Anterior cingulate cortex (tissue), 58 donors: Measurements from ENCODE around the gene ABCA7.

ENCODE experiments used
- DNase-seq, 58 donors: peaks; one replicate each; lab custom pipeline; 2025; lab: John Stamatoyannopoulos, UW

The ABCA7 gene

DNA sequence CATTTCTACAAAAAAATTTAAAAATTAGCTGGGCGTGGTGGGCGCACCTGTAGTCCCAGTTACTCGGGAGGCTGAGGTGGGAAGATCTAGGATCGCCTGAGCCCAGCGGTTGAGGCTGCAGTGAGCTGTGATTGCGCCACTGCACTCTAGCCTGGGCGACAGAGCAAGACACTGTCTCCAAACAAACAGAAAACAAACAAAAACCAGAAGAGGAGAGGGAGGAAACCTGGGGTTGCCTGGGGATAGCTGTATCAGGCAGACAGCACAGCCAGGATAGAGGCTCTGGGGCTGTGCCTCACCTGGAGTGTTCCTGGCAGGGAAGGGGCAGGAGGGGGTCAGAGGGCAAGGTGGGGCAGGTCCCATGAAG, 57.9 kb downstream of the ABCA7 start:
- no peak for DNase-seq

DNA sequence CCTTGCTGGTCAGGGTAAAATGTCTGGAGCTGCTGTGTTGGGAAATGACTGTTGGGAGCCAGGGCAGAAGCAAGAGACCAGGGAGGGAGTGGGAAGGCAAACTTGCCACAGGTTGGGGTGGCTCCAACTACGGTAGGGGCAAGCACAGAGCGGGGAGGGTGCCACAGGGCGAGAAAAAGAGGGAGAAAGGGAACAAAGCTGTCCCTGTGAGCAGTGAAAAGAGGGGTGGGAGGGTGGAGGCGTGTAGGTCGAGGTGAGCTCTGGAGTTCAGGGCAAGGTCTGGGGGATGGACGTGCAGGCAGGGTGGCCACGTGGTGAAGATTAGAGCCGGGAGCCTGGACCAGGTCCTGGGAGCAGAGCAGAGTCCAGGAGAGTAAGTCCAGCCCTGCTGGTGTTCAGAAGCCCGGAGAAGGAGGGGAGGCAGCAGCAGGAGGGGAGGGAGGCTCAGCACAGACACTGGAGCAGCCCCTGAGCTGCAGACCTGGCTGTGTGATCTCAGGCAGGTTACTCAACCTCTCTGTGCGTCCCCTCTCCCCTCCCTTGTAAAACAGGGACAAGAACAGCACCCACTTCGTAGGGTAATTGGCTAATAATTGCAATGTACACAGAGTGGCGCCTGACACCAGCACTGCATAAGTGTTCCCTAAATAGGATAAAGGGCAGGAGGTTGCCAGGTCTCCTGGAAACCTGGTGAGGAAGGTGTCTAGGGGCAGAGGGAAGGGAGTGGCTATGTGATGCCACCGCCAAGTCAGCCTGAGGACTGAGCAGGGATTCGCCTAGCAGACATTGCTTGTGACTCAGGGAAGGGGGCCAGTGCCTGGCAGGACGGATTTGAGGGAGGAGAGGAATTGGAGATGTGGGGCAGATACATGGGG, 58.5 kb downstream of the ABCA7 start:
- DNase-seq, result no peak

DNA sequence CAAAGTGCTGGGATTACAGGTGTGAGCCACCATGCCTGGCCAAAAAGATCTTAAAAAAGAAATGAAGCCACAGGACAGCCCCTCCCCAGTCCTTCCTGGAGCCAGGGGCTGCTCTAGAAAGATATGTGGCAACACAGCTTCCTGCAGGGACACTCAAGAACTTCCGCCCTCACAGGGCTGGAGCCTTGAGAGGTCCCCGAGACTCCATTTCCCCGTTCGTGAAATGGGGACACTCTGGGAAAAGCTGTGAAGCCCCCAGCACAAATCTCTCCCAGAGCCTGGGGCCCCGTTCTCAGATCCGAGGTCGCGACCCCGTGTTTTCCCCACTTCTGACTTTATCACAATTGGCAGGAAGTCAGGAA, 61.4 kb downstream of the ABCA7 start:
- DNase-seq, result peak in 2 of 58 donors; percentile 39 to 58

GRCh38 chr19:1102407-1103131, 62.7 kb downstream of the ABCA7 start:
- no peak for DNase-seq

DNA sequence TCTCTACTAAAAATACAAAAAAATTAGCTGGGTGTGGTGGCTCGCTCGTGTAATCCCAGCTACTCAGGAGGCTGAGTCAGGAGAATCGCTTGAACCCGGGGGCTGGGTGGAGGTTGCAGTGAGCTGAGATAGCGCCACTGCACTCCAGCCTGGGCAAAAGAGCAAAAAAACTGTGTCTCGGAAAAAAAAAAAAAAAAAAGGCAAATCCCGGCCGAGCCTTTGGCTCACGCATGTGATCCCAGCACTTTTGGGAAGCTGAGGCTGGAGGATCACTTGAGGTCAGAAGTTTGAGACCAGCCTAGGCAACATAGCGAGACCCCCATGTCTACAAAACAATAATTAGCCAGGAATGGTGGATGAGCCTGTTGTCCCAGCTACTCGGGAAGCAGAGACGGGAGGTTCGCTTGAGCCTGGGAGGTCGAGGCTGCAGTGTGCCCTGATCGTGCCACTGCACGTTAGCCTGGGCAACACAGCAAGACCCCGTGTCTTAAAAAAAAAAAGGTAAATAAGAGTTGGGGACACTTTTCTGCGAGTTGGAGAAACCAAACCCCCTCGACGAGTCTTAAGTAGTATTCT, 63.3 kb downstream of the ABCA7 start:
- no peak for DNase-seq

GRCh38 chr19:1103708-1104310, 63.9 kb downstream of the ABCA7 start, which contains the start of gene GPX4:
TSS of gene GPX4 (plus strand) at chr19:1103994. CDS start at chr19:1104044, 50 bp downstream.
- peak; percentile 83 to 99 (median 98) for DNase-seq

- peak in 56 of 58 donors; percentile 12 to 79 (median 64) for DNase-seq
These were observed 64.6 kb downstream of the ABCA7 start for GRCh38 chr19:1104311-1105007.

DNA sequence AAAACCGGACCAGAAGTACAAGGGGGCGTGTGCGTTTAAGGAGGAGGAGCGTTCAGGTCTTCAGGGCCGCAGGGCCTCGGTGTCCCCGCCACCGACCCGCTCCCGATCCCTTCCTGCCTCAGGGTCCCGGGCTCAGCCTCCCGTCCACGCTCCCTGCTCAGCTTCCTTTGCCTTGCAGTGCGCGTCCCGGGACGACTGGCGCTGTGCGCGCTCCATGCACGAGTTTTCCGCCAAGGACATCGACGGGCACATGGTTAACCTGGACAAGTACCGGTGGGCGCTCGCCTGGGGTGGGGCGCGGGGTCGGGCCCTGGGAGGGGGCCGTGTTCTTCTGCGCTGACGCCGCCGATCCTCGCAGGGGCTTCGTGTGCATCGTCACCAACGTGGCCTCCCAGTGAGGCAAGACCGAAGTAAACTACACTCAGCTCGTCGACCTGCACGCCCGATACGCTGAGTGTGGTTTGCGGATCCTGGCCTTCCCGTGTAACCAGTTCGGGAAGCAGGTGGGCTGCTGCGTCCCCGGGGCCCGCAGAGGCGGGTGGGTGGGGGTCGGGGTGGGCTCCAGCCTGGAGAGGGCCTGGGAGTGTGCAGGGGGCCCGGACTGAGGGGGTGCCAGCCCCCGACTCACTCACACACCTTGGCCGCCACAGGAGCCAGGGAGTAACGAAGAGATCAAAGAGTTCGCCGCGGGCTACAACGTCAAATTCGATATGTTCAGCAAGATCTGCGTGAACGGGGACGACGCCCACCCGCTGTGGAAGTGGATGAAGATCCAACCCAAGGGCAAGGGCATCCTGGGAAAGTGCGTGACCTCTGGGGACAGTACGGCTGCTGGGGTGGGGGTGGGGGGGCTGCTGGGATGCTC, 65.3 kb downstream of the ABCA7 start:
- peak in 4 of 58 donors; percentile 34 to 55 (median 44) for DNase-seq

GRCh38 chr19:1105873-1106840, 66.2 kb downstream of the ABCA7 start:
- no peak for DNase-seq

DNA sequence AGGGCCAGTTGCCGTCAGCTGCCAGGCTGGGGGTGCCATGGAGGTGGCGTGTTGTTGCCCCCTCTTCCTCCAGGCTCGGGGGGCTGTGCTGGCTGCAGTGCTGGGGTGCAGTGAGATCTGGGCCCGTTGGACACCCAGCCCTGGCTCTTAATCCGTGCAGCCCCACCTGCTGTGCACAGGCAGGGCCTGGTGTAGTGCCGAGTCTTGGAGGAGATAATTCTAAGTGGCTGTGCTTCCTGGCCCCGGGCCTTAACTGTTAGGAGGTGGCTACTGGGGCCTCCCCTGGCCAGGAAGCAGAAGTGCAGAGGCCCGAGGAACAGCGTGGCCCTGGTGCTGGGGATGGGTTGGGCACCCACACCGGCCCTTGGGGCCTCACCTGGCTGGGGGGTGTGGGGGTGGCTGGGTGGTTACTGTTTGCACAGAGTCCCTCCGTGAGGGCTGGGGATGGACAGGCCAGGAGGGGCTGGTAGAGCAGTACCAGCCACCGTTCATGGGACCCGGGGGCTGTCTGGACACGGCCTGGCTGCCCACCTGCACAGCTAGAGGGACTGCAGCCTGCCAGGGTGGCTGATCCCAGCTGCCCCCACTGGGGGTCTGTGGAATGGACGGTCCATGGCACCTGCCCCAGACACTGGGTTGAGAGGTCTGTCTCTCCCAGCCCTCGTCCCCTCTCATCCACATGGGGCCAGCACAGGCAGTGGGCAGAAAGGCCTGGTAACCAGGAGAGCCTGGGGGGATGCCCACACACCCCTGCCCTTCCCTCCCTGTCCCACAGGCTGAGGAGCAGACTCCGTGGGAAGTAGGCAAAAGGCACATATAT, 67.1 kb downstream of the ABCA7 start:
- DNase-seq, result no peak

DNA sequence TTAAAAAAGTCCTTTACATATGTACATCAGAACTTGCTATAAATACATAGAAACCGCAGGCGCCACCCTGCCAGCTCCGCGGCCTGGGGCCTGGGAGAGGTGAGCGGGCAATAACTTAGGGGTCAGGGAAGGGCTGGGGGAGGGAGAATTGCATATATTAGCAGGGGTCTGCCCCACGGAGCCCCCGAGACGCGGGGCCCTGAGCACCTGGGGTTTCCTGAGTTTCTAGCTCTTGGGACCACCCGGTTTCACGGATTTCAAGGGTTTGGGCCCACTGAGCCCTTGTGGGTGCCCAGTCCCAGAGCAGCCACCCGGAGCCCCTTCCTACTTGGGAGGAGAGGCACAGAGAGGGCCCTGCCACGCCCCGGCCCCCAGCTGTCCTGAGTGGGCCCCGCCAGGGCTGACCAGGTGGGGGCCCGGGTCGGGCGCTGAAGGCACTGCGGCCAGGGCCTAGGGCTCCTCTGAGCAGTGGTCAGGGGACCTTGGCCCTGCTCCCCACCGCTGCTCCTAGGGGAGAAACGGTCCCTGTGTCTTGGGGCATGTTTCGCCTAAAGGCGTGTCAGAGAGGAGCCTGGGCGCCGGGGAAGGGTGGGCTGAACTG, 67.9 kb downstream of the ABCA7 start:
- no peak for DNase-seq

- DNase-seq, result no peak
These were observed 68.6 kb downstream of the ABCA7 start for GRCh38 chr19:1108291-1109031.

DNA sequence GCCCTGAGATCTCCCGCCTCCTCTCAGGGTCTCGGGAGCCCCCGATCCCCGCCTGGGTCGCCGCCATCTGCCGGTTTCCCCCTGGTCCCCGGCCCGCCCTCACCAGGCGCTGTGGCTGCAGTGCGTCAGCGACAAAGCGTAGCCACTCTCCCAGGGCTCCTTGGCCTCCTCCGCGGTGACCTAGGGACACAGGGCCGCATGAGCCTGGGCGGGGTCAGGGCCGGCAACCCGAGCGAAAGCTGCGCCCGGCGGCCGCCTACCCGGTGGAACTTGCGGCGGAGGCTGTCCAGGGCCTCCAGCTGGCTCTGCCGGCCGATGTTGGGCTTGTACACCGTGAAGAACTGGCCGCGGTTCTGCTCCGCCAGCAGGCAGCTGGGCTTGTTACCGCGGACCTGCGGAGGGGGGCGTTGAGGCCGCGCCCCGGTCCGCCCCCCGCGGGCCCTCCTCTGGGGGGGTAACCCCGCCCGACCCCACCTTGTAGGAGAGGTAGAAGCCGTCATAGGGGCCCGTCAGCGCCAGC, 69.2 kb downstream of the ABCA7 start:
- peak in 1 of 58 donors; percentile 16 for DNase-seq

DNA sequence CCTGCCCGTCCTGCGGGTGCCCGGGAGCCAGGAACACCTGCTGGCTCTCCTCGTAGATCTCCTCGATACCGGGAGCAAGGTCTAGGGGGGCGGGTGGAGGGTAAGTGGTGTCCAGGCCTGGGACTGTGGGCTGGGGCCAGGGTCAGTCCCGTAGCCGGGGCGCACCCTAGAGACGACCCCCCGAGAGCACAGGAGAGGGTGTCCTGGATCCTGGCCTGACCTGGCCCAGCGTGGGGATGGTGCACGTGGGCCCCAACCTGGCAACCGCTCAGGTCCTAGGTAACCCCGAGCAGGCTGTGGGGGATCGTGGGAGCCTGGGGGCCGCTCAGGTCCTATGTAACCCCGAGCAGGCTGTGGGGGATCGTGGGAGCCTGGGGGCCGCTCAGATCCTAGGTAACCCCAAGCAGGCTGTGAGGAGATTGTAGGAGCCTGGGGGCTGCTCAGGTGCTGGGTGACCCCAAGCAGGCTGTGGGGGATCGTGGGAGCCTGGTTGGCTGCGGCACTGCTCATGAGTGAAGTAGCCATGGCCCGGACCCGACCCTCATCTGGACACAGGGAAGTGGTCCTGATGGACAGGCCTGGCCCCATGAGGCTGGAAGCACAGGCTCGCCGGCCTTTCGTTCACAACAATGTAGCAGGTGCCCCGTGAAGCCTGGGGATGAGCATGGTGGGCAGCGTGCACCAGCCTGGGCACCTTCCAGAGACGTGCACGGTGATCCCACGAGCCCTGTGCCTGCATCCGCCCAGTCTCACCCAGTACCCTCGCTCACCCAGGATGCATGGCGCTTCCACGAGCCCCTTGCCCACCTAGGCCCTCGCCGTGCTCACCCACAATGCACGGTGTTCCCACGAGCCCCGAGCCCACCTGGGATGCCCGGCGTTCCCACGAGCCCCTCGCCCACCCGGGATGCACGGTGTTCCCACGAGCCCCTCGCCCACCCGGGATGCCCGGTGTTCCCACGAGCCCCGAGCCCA, 70.1 kb downstream of the ABCA7 start:
- no peak for DNase-seq
